ENCODE results near the gene PLEKHA1.

PLEKHA1 gene

GRCh38 chr10:122386514-122386913 is 12.0 kb downstream of the PLEKHA1 start:
- H3K9me3 ChIP-seq (ENCODE audit: control insufficient read depth in 1 of 2, low read length in 2 of 2) = no peaks in the 10 kb centered on the region
- H3K4me1 ChIP-seq (ENCODE audit: control insufficient read depth in 1 of 2, insufficient read depth in 2 of 2, low read length in 2 of 2) = no peaks in the 10 kb centered on the region
- no peaks in the 10 kb centered on the region for H3K27me3 ChIP-seq (ENCODE audit: low read depth, low read length)
- no peaks in the 10 kb centered on the region for H3K36me3 ChIP-seq (ENCODE audit: control insufficient read depth in 1 of 2, insufficient read depth in 2 of 2, low read length in 2 of 2)
- no peak overlapping the region for H3K27ac ChIP-seq (ENCODE audit: low read length)
- H3K4me3 ChIP-seq (ENCODE audit: low read depth in 1 of 2, low read length in 2 of 2) = no peak overlapping the region

- Histone ChIP-seq H3K4me1 (ENCODE audit: control insufficient read depth in 1 of 2, insufficient read depth in 2 of 2, low read length in 2 of 2) (peaks cover 0 to 8% of the 10 kb centered on the region in 2 donors), H3K9me3 (ENCODE audit: control insufficient read depth in 1 of 2, low read length in 2 of 2) (no peaks in the 10 kb centered on the region), H3K36me3 (ENCODE audit: control insufficient read depth in 1 of 2, insufficient read depth in 2 of 2, low read length in 2 of 2) (no peaks in the 10 kb centered on the region), H3K27me3 (ENCODE audit: low read depth, low read length) (no peaks in the 10 kb centered on the region), H3K4me3 (ENCODE audit: low read depth in 1 of 2, low read length in 2 of 2) (no peak overlapping the region), H3K27ac (ENCODE audit: low read length) (no peak overlapping the region)
These were observed 13.1 kb downstream of the PLEKHA1 start for GRCh38 chr10:122387572-122387971.

GRCh38 chr10:122388287-122388997 is 13.9 kb downstream of the PLEKHA1 start:
- peaks cover 0 to 8% of the 10 kb centered on the region in 2 donors for H3K4me1 ChIP-seq (ENCODE audit: control insufficient read depth in 1 of 2, insufficient read depth in 2 of 2, low read length in 2 of 2)
- no peaks in the 10 kb centered on the region for H3K36me3 ChIP-seq (ENCODE audit: control insufficient read depth in 1 of 2, insufficient read depth in 2 of 2, low read length in 2 of 2)
- no peaks in the 10 kb centered on the region for H3K27me3 ChIP-seq (ENCODE audit: low read depth, low read length)
- no peaks in the 10 kb centered on the region for H3K9me3 ChIP-seq (ENCODE audit: control insufficient read depth in 1 of 2, low read length in 2 of 2)
- H3K4me3 ChIP-seq (ENCODE audit: low read depth in 1 of 2, low read length in 2 of 2) = no peak overlapping the region
- H3K27ac ChIP-seq (ENCODE audit: low read length) = no peak overlapping the region

- Histone ChIP-seq H3K27ac (ENCODE audit: low read length) (no peak overlapping the region), H3K9me3 (ENCODE audit: control insufficient read depth in 1 of 2, low read length in 2 of 2) (no peaks in the 10 kb centered on the region), H3K36me3 (ENCODE audit: control insufficient read depth in 1 of 2, insufficient read depth in 2 of 2, low read length in 2 of 2) (peaks cover 0 to 8% of the 10 kb centered on the region in 2 donors), H3K4me3 (ENCODE audit: low read depth in 1 of 2, low read length in 2 of 2) (no peak overlapping the region), H3K27me3 (ENCODE audit: low read depth, low read length) (no peaks in the 10 kb centered on the region), H3K4me1 (ENCODE audit: control insufficient read depth in 1 of 2, insufficient read depth in 2 of 2, low read length in 2 of 2) (peaks cover 0 to 8% of the 10 kb centered on the region in 2 donors)
These were observed 15.8 kb downstream of the PLEKHA1 start for GRCh38 chr10:122390271-122390670.

- Histone ChIP-seq H3K4me3 (ENCODE audit: low read depth in 1 of 2, low read length in 2 of 2) (no peak overlapping the region), H3K27ac (ENCODE audit: low read length) (no peak overlapping the region), H3K36me3 (ENCODE audit: control insufficient read depth in 1 of 2, insufficient read depth in 2 of 2, low read length in 2 of 2) (peaks cover 0 to 8% of the 10 kb centered on the region in 2 donors), H3K9me3 (ENCODE audit: control insufficient read depth in 1 of 2, low read length in 2 of 2) (no peaks in the 10 kb centered on the region), H3K27me3 (ENCODE audit: low read depth, low read length) (no peaks in the 10 kb centered on the region), H3K4me1 (ENCODE audit: control insufficient read depth in 1 of 2, insufficient read depth in 2 of 2, low read length in 2 of 2) (peaks cover 0 to 8% of the 10 kb centered on the region in 2 donors)
These were observed 16.2 kb downstream of the PLEKHA1 start for GRCh38 chr10:122390679-122391078.

GRCh38 chr10:122391875-122392274 is 17.4 kb downstream of the PLEKHA1 start:
- H3K4me1 ChIP-seq (ENCODE audit: control insufficient read depth in 1 of 2, insufficient read depth in 2 of 2, low read length in 2 of 2) = peaks cover 0 to 8% of the 10 kb centered on the region in 2 donors
- H3K27me3 ChIP-seq (ENCODE audit: low read depth, low read length) = no peaks in the 10 kb centered on the region
- no peaks in the 10 kb centered on the region for H3K9me3 ChIP-seq (ENCODE audit: control insufficient read depth in 1 of 2, low read length in 2 of 2)
- no peak overlapping the region for H3K4me3 ChIP-seq (ENCODE audit: low read depth in 1 of 2, low read length in 2 of 2)
- H3K36me3 ChIP-seq (ENCODE audit: control insufficient read depth in 1 of 2, insufficient read depth in 2 of 2, low read length in 2 of 2) = peaks cover 3 to 8% of the 10 kb centered on the region in 2 donors
- H3K27ac ChIP-seq (ENCODE audit: low read length) = no peak overlapping the region

- no peaks in the 10 kb centered on the region for H3K27me3 ChIP-seq (ENCODE audit: low read depth, low read length)
- no peaks in the 10 kb centered on the region for H3K9me3 ChIP-seq (ENCODE audit: control insufficient read depth in 1 of 2, low read length in 2 of 2)
- H3K36me3 ChIP-seq (ENCODE audit: control insufficient read depth in 1 of 2, insufficient read depth in 2 of 2, low read length in 2 of 2) = peaks cover 3 to 8% of the 10 kb centered on the region in 2 donors
- no peak overlapping the region for H3K27ac ChIP-seq (ENCODE audit: low read length)
- H3K4me1 ChIP-seq (ENCODE audit: control insufficient read depth in 1 of 2, insufficient read depth in 2 of 2, low read length in 2 of 2) = peaks cover 0 to 8% of the 10 kb centered on the region in 2 donors
- H3K4me3 ChIP-seq (ENCODE audit: low read depth in 1 of 2, low read length in 2 of 2) = no peak overlapping the region
These were observed 18.3 kb downstream of the PLEKHA1 start for GRCh38 chr10:122392835-122393234.

GRCh38 chr10:122393288-122393687 is 18.8 kb downstream of the PLEKHA1 start:
- H3K4me3 ChIP-seq (ENCODE audit: low read depth in 1 of 2, low read length in 2 of 2) = no peak overlapping the region
- H3K27me3 ChIP-seq (ENCODE audit: low read depth, low read length) = no peaks in the 10 kb centered on the region
- H3K9me3 ChIP-seq (ENCODE audit: control insufficient read depth in 1 of 2, low read length in 2 of 2) = no peaks in the 10 kb centered on the region
- no peak overlapping the region for H3K27ac ChIP-seq (ENCODE audit: low read length)
- peaks cover 3 to 8% of the 10 kb centered on the region in 2 donors for H3K36me3 ChIP-seq (ENCODE audit: control insufficient read depth in 1 of 2, insufficient read depth in 2 of 2, low read length in 2 of 2)
- H3K4me1 ChIP-seq (ENCODE audit: control insufficient read depth in 1 of 2, insufficient read depth in 2 of 2, low read length in 2 of 2) = peaks cover 0 to 8% of the 10 kb centered on the region in 2 donors

- no peaks in the 10 kb centered on the region for H3K9me3 ChIP-seq (ENCODE audit: control insufficient read depth in 1 of 2, low read length in 2 of 2)
- H3K27me3 ChIP-seq (ENCODE audit: low read depth, low read length) = no peaks in the 10 kb centered on the region
- H3K27ac ChIP-seq (ENCODE audit: low read length) = no peak overlapping the region
- H3K36me3 ChIP-seq (ENCODE audit: control insufficient read depth in 1 of 2, insufficient read depth in 2 of 2, low read length in 2 of 2) = peaks cover 23 to 24% of the 10 kb centered on the region in 2 donors
- H3K4me1 ChIP-seq (ENCODE audit: control insufficient read depth in 1 of 2, insufficient read depth in 2 of 2, low read length in 2 of 2) = peaks cover 0 to 4% of the 10 kb centered on the region in 2 donors
- H3K4me3 ChIP-seq (ENCODE audit: low read depth in 1 of 2, low read length in 2 of 2) = no peak overlapping the region
These were observed 28.1 kb downstream of the PLEKHA1 start for GRCh38 chr10:122402548-122403131.

- Histone ChIP-seq H3K36me3 (ENCODE audit: control insufficient read depth in 1 of 2, insufficient read depth in 2 of 2, low read length in 2 of 2) (peaks cover 19 to 24% of the 10 kb centered on the region in 2 donors), H3K27me3 (ENCODE audit: low read depth, low read length) (no peaks in the 10 kb centered on the region), H3K4me1 (ENCODE audit: control insufficient read depth in 1 of 2, insufficient read depth in 2 of 2, low read length in 2 of 2) (peaks cover 0 to 4% of the 10 kb centered on the region in 2 donors), H3K9me3 (ENCODE audit: control insufficient read depth in 1 of 2, low read length in 2 of 2) (no peaks in the 10 kb centered on the region), H3K4me3 (ENCODE audit: low read depth in 1 of 2, low read length in 2 of 2) (no peak overlapping the region), H3K27ac (ENCODE audit: low read length) (no peak overlapping the region)
These were observed 30.1 kb downstream of the PLEKHA1 start for GRCh38 chr10:122404576-122404975.

GRCh38 chr10:122407375-122408125 is 33.0 kb downstream of the PLEKHA1 start:
- H3K4me1 ChIP-seq (ENCODE audit: control insufficient read depth in 1 of 2, insufficient read depth in 2 of 2, low read length in 2 of 2) = peaks cover 0 to 4% of the 10 kb centered on the region in 2 donors
- H3K27me3 ChIP-seq (ENCODE audit: low read depth, low read length) = no peaks in the 10 kb centered on the region
- no peaks in the 10 kb centered on the region for H3K9me3 ChIP-seq (ENCODE audit: control insufficient read depth in 1 of 2, low read length in 2 of 2)
- H3K4me3 ChIP-seq (ENCODE audit: low read depth in 1 of 2, low read length in 2 of 2) = no peak overlapping the region
- no peak overlapping the region for H3K27ac ChIP-seq (ENCODE audit: low read length)
- H3K36me3 ChIP-seq (ENCODE audit: control insufficient read depth in 1 of 2, insufficient read depth in 2 of 2, low read length in 2 of 2) = peaks cover 11 to 20% of the 10 kb centered on the region in 2 donors
